Anterior cingulate cortex (tissue), 58 donors: Measurements from ENCODE around the gene PDZRN4.
"Not testable (repeated sequence)": the region's sequence is repeated elsewhere in the genome, so short reads cannot be mapped to it uniquely, and the experiment has no call there.

Source experiments
- DNase-seq, 58 donors: peaks; one replicate each; lab custom pipeline; 2025; lab: John Stamatoyannopoulos, UW

PDZRN4 gene

GRCh38 chr12:41188058-41188840 is at the start of gene PDZRN4:
Gene PDZRN4, plus strand, starts transcription at chr12:41188320.
- DNase-seq = peak in 14 of 58 donors; percentile 4 to 37 (median 18)

GRCh38 chr12:41140117-41140516 is 48.0 kb upstream of the PDZRN4 start:
- no peak for DNase-seq

GRCh38 chr12:41141104-41141503 is 47.0 kb upstream of the PDZRN4 start:
- no peak for DNase-seq

- DNase-seq = no peak
These were observed 45.7 kb upstream of the PDZRN4 start for GRCh38 chr12:41142376-41142775.

GRCh38 chr12:41151793-41152192 is 36.3 kb upstream of the PDZRN4 start:
- DNase-seq = peak in 1 of 58 donors; percentile 14

- no peak for DNase-seq
These were observed 25.7 kb upstream of the PDZRN4 start for GRCh38 chr12:41162461-41162860.

- no peak for DNase-seq
These were observed 20.4 kb upstream of the PDZRN4 start for GRCh38 chr12:41167701-41168100.

GRCh38 chr12:41174602-41175001 is 13.5 kb upstream of the PDZRN4 start:
- no peak for DNase-seq

GRCh38 chr12:41179507-41179906 is 8.6 kb upstream of the PDZRN4 start:
- not testable (repeated sequence) for DNase-seq

GRCh38 chr12:41184864-41185263 is 3.3 kb upstream of the PDZRN4 start:
- no peak for DNase-seq

- DNase-seq = no peak
These were observed 2.1 kb upstream of the PDZRN4 start for GRCh38 chr12:41186026-41186425.

GRCh38 chr12:41188841-41189394 is 798 bp downstream of the PDZRN4 start:
- DNase-seq = peak in 2 of 58 donors; percentile 19 to 26

GRCh38 chr12:41189395-41190251 is 1.5 kb downstream of the PDZRN4 start:
- DNase-seq = peak in 11 of 58 donors; percentile 4 to 57 (median 26)

- peak in 17 of 58 donors; percentile 5 to 67 (median 29) for DNase-seq
These were observed 2.2 kb downstream of the PDZRN4 start for GRCh38 chr12:41190338-41190737.

- not testable (repeated sequence) for DNase-seq
These were observed 3.4 kb downstream of the PDZRN4 start for GRCh38 chr12:41191549-41191948.

- DNase-seq = no peak
These were observed 5.2 kb downstream of the PDZRN4 start for GRCh38 chr12:41193311-41193710.

GRCh38 chr12:41202051-41202450 is 13.9 kb downstream of the PDZRN4 start:
- DNase-seq = no peak

- DNase-seq = no peak
These were observed 17.1 kb downstream of the PDZRN4 start for GRCh38 chr12:41205070-41205709.

GRCh38 chr12:41206298-41206697 is 18.2 kb downstream of the PDZRN4 start:
- no peak for DNase-seq

GRCh38 chr12:41211448-41211847 is 23.3 kb downstream of the PDZRN4 start:
- DNase-seq = no peak

- peak in 1 of 58 donors; percentile 1 for DNase-seq
These were observed 24.5 kb downstream of the PDZRN4 start for GRCh38 chr12:41212625-41213024.
